A673 (cell line): ENCODE measurements around the gene DNTT. TPM values are rescaled to one million over a fixed set of nuclear protein-coding genes. Genes with fewer than 3 reads are reported as not detected.

ENCODE experiments used
- BruUV-seq: library from RNA; stranded (reverse); fragments of 400-500 nt; replicated peaks from 2 replicates; lab custom pipeline; 2021; lab: Mats Ljungman, UMichigan
- CTCF ChIA-PET: fragments of 300-600 bp; sonication (Branson Sonifier 250); formaldehyde crosslinking; loops from one replicate; lab custom pipeline; 2022; ENCODE audit warnings: antibody characterized with exemption; lab: Charles Lee
- POLR2A ChIA-PET: fragments of 300-600 bp; sonication (Branson Sonifier 250); formaldehyde crosslinking; loops from one replicate; lab custom pipeline; 2022; ENCODE audit warnings: antibody characterized with exemption; ENCODE audit not compliant: low non-redundant PET; lab: Charles Lee
- DNase-seq: peaks from one replicate; pipeline ENCODE4 v3.0.0-alpha.2; 2015; ENCODE audit warnings: low spot score
- H3K27ac ChIP-seq: fragments of 200-600 bp; sonication (generic); 2 replicates; pipeline ENCODE4 v1.5.1; 2016; ENCODE audit warnings: mixed run types, low read depth, mild to moderate bottlenecking, mixed read lengths, antibody characterized with exemption, low read length; ENCODE audit not compliant: poor library complexity, severe bottlenecking
- H3K27me3 ChIP-seq: fragments of 200-600 bp; sonication (generic); replicated peaks from 2 replicates; pipeline ENCODE4 v1.6.1; 2017; ENCODE audit warnings: mixed run types, low read depth, mild to moderate bottlenecking, mixed read lengths, antibody characterized with exemption, low read length; ENCODE audit not compliant: insufficient read depth, poor library complexity
- H3K36me3 ChIP-seq: fragments of 200-600 bp; sonication (generic); 2 replicates; pipeline ENCODE4 v1.6.1; 2016; ENCODE audit warnings: mixed run types, mild to moderate bottlenecking, mixed read lengths, antibody characterized with exemption, low read length; ENCODE audit not compliant: insufficient read depth, poor library complexity, severe bottlenecking
- H3K4me1 ChIP-seq: fragments of 200-600 bp; sonication (generic); 2 replicates; pipeline ENCODE4 v1.6.1; 2017; ENCODE audit warnings: mixed run types, mild to moderate bottlenecking, mixed read lengths, antibody characterized with exemption, low read length; ENCODE audit not compliant: insufficient read depth, poor library complexity, severe bottlenecking
- H3K4me3 ChIP-seq: fragments of 200-600 bp; sonication (generic); 2 replicates; pipeline ENCODE4 v1.5.1; 2016; ENCODE audit warnings: low read depth, mixed run types, mild to moderate bottlenecking, mixed read lengths, low read length; ENCODE audit not compliant: poor library complexity, severe bottlenecking
- H3K9me3 ChIP-seq: fragments of 200-600 bp; sonication (generic); 2 replicates; pipeline ENCODE4 v1.6.1; 2016; ENCODE audit warnings: mixed run types, low read depth, mild to moderate bottlenecking, mixed read lengths, antibody characterized with exemption, low read length; ENCODE audit not compliant: poor library complexity, severe bottlenecking
- EZH2 ChIP-seq: fragments of 200-600 bp; sonication (generic); IDR thresholded peaks from 2 replicates; pipeline ENCODE4 v1.6.1; 2017; ENCODE audit warnings: borderline replicate concordance, low read depth, mild to moderate bottlenecking, mixed read lengths, antibody characterized with exemption, low read length; ENCODE audit not compliant: poor library complexity, severe bottlenecking
- intact Hi-C: fragments of 100-400 bp; cut with micrococcal nuclease; formaldehyde crosslinking; loops from one replicate; pipeline ENCODE4 v1.10.0; 2022; ENCODE audit not compliant: unreplicated experiment
- total RNA-seq: library from RNA; stranded (reverse); gene quantifications from 2 replicates; pipeline ENCODE4 v1.2.3, GENCODE V29; 2021
- TF ChIP-seq, protein P1 (sequence below): fragments of 300-800, 200-600 bp; sonication (generic); conservative IDR thresholded peaks from 2 replicates; pipeline ENCODE4 v1.5.1; 2017; ENCODE audit warnings: low read depth, mild to moderate bottlenecking, antibody characterized with exemption, low read length, moderate library complexity, mixed read lengths

Gene DNTT
- total RNA-seq, 1 experiment from 2014 or later = not detected

DNA sequence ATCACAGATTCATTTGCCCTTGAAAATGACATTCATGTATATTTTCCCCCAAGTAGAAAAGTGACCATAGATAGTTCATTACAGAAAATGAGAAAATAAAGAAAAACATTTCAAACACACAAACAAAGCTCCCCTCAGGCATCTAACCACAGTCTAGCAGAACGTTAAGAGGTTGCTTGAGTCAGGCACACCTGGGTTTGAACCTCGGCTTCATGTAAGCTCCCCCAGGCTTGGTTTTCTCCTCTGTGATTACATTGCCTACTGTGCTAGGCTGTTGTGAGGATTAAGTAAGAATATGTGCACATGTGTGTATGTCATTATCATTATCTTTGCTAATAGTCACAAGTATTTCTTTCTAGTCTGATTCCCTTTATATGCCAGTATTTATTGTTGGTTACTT lies 9.1 kb downstream of the DNTT start:
- Histone ChIP-seq H3K27me3 (peaks cover 4% of the 10 kb centered on the region), H3K4me1 (no peaks in the 10 kb centered on the region), H3K9me3 (no peaks in the 10 kb centered on the region), H3K27ac (no peak overlapping the region), H3K36me3 (no peaks in the 10 kb centered on the region), H3K4me3 (no peak overlapping the region)
- TF ChIP-seq, protein P1, sequence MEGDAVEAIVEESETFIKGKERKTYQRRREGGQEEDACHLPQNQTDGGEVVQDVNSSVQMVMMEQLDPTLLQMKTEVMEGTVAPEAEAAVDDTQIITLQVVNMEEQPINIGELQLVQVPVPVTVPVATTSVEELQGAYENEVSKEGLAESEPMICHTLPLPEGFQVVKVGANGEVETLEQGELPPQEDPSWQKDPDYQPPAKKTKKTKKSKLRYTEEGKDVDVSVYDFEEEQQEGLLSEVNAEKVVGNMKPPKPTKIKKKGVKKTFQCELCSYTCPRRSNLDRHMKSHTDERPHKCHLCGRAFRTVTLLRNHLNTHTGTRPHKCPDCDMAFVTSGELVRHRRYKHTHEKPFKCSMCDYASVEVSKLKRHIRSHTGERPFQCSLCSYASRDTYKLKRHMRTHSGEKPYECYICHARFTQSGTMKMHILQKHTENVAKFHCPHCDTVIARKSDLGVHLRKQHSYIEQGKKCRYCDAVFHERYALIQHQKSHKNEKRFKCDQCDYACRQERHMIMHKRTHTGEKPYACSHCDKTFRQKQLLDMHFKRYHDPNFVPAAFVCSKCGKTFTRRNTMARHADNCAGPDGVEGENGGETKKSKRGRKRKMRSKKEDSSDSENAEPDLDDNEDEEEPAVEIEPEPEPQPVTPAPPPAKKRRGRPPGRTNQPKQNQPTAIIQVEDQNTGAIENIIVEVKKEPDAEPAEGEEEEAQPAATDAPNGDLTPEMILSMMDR = no peak
- TF ChIP-seq EZH2 = no peak
- CTCF ChIA-PET = no interaction called here
- POLR2A ChIA-PET = no interaction called here
- BruUV-seq = no TSS peak
- DNase-seq = no peak
- intact Hi-C loops = no loop called here

GRCh38 chr10:96317067-96317833 lies 13.0 kb downstream of the DNTT start:
- TF ChIP-seq, protein P1 = no peak
- no peak for TF ChIP-seq EZH2
- POLR2A ChIA-PET = no interaction called here
- no peaks in the 10 kb centered on the region for H3K9me3 ChIP-seq
- H3K27ac ChIP-seq = no peak overlapping the region
- CTCF ChIA-PET = no interaction called here
- BruUV-seq = no TSS peak
- H3K27me3 ChIP-seq = peaks cover 4% of the 10 kb centered on the region
- intact Hi-C loops = no loop called here
- H3K4me3 ChIP-seq = no peak overlapping the region
- DNase-seq = no peak
- no peaks in the 10 kb centered on the region for H3K36me3 ChIP-seq
- H3K4me1 ChIP-seq = no peaks in the 10 kb centered on the region

DNA sequence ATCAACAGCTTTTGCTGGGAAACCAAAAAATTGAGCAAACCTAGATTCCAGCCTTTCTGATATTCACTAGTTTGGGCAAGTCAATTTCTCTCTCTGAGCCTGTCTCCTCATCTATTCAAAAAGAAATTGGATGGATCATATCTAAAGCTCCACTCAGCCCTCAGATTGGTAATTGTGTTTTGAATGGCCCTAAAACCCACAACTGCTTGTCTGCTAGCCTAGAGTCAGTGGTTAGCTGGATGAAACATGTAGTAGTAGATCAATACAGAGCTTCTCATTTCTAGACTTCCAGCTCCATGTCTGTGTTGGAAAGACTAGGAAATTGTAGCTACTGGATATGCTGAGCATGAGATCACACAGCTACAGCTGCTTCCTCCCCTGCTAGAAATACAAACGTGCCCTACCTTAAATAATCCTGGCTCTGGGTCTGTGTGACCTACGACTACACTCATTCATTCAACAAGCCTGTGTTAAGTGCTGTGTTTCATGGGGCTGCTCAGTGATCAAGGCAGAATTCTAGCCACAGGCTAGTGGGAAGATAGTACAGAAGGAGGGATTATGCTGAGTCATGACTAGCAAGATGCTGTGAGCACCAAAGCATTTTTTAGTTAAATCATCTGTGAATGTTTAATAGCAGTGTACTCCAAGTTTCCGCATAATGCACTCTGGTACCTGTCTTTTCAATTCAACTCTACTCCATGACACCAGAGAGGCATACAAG lies 15.7 kb downstream of the DNTT start:
- no TSS peak for BruUV-seq
- POLR2A ChIA-PET = no interaction called here
- CTCF ChIA-PET = no interaction called here
- no peaks in the 10 kb centered on the region for H3K36me3 ChIP-seq
- intact Hi-C loops = no loop called here
- H3K27ac ChIP-seq = no peak overlapping the region
- H3K27me3 ChIP-seq = peaks cover 21% of the 10 kb centered on the region
- H3K9me3 ChIP-seq = no peaks in the 10 kb centered on the region
- no peak for TF ChIP-seq EZH2
- TF ChIP-seq, protein P1 = no peak
- H3K4me3 ChIP-seq = no peak overlapping the region
- no peaks in the 10 kb centered on the region for H3K4me1 ChIP-seq
- DNase-seq = no peak
